Adrenal gland (tissue), 5 donors: ENCODE measurements around the gene PRSS22.

Source experiments
- CTCF ChIP-seq, 6 experiments: fragments of 450-650 bp in 4 of 6; fragments of 200-600 bp in 2 of 6; sonication (generic) in 1 of 6; IDR thresholded peaks; 1 replicate in 5 of 6; 2 replicates in 1 of 6; pipeline versions ENCODE4 v1.5.1 to v1.8.0; 2016 to 2021; ENCODE audit warnings: antibody characterized with exemption in 6 of 6, mild to moderate bottlenecking in 2 of 6, moderate library complexity in 1 of 6
- POLR2A ChIP-seq, 2 donors: fragments of 450-650 bp; IDR thresholded peaks; one replicate each; pipeline ENCODE4 v1.6.1; 2017; ENCODE audit warnings: antibody characterized with exemption in 2 of 2, mild to moderate bottlenecking in 2 of 2, moderate library complexity in 1 of 2
- donor health status: DM: no; HTN: no; CAD: no.

GRCh38 chr16:2852003-2852730, 5.8 kb downstream of the PRSS22 start:
- TF ChIP-seq CTCF (IDR thresholded peaks at IDR 0.05): no peak
- no peak for TF ChIP-seq POLR2A (IDR thresholded peaks at IDR 0.05)
